Measurements from ENCODE around the gene GALNT7.
A peak's percentile ranks its signal among the peaks of the same experiment; 100 is the strongest.

GALNT7 gene

DNA sequence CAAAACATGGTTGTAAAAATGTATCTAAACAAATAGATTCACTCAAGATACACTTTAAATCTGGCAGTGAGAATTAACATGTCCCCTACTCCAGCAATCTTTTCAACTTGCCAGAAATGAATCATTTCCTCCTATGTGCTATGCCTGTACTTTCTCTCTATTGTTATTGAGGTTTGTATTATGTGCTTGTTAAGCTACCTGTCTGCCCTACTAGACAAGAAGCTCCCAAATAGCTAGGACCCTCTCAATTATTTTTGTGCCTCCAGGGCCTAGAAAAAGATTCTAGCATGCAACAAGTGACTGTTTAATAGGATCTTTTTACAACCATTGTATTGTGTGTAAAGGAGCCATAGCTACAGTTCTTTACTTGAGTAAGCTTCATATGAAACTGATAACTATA lies 198.7 kb downstream of the GALNT7 start:
- H3K4me2 ChIP-seq (ENCODE audit: low read depth, low read length, poor library complexity, severe bottlenecking), result peak overlapping the region; percentile 84
- H3K9me3 ChIP-seq (ENCODE audit: insufficient read depth, low read length), result no peaks in the 10 kb centered on the region
- H2AFZ ChIP-seq (ENCODE audit: low read depth, low read length, severe bottlenecking), result no peak overlapping the region
- H3K4me3 ChIP-seq (ENCODE audit: insufficient read depth, low read length, poor library complexity, severe bottlenecking), result no peak overlapping the region
- H3K36me3 ChIP-seq (ENCODE audit: low read length), result 0 out of 2 replicates have a peak, but pooled peaks cover 4% of the 10 kb centered on the region
- no peak for TF ChIP-seq EZH2phosphoT487 (conservative IDR thresholded peaks at IDR 0.05; ENCODE audit: low read length)
- TF ChIP-seq, protein P1, sequence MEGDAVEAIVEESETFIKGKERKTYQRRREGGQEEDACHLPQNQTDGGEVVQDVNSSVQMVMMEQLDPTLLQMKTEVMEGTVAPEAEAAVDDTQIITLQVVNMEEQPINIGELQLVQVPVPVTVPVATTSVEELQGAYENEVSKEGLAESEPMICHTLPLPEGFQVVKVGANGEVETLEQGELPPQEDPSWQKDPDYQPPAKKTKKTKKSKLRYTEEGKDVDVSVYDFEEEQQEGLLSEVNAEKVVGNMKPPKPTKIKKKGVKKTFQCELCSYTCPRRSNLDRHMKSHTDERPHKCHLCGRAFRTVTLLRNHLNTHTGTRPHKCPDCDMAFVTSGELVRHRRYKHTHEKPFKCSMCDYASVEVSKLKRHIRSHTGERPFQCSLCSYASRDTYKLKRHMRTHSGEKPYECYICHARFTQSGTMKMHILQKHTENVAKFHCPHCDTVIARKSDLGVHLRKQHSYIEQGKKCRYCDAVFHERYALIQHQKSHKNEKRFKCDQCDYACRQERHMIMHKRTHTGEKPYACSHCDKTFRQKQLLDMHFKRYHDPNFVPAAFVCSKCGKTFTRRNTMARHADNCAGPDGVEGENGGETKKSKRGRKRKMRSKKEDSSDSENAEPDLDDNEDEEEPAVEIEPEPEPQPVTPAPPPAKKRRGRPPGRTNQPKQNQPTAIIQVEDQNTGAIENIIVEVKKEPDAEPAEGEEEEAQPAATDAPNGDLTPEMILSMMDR (IDR thresholded peaks at IDR 0.05; ENCODE audit: insufficient read depth, low read length, poor library complexity, severe bottlenecking), result no peak
- H3K27ac ChIP-seq (ENCODE audit: low read depth, low read length), result no peak overlapping the region
- H3K9me2 ChIP-seq (replicated peaks; ENCODE audit: insufficient read depth, low read length), result no peaks in the 10 kb centered on the region
- peaks cover 9% of the 10 kb centered on the region for H3K79me2 ChIP-seq (ENCODE audit: insufficient read depth, low read length)
- 0 out of 2 replicates have a peak overlapping the region, but pooled peaks have one; percentile 4 for H3K9ac ChIP-seq (ENCODE audit: low read length)
- H3K27me3 ChIP-seq (ENCODE audit: low read length), result no peaks in the 10 kb centered on the region
- peaks cover 8% of the 10 kb centered on the region for H3F3A ChIP-seq (ENCODE audit: insufficient read depth)
- H4K20me1 ChIP-seq (ENCODE audit: low read depth, low read length), result no peaks in the 10 kb centered on the region

DNA sequence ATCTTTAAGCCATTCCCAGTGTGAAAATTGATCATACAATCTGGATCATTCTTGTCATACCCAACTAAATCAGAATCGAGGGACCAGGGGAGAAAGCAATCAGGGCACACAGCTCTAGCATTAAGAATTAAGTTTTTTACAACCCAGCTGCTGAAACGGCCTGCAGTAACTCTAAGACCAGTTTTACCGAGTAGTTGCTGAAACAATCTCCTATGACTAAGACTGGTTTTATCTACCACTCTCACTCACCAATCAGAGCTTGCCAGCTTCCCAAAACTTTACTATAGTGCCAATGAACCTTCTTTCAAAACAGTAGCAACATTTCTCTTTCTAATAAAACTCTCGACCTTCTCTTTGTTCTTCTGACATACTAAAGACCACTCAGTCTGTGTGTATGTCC lies 199.3 kb downstream of the GALNT7 start:
- peak overlapping the region; percentile 15; the same call in 1 of the 2 replicates for H3K9ac ChIP-seq (ENCODE audit: low read length)
- no peak overlapping the region for H3K4me3 ChIP-seq (ENCODE audit: insufficient read depth, low read length, poor library complexity, severe bottlenecking)
- TF ChIP-seq EZH2phosphoT487 (conservative IDR thresholded peaks at IDR 0.05; ENCODE audit: low read length), result no peak
- TF ChIP-seq, protein P1 (IDR thresholded peaks at IDR 0.05; ENCODE audit: insufficient read depth, low read length, poor library complexity, severe bottlenecking), result no peak
- H4K20me1 ChIP-seq (ENCODE audit: low read depth, low read length), result no peaks in the 10 kb centered on the region
- no peaks in the 10 kb centered on the region for H3K27me3 ChIP-seq (ENCODE audit: low read length)
- H3K9me3 ChIP-seq (ENCODE audit: insufficient read depth, low read length), result no peaks in the 10 kb centered on the region
- H3K79me2 ChIP-seq (ENCODE audit: insufficient read depth, low read length), result peaks cover 15% of the 10 kb centered on the region
- no peaks in the 10 kb centered on the region for H3K9me2 ChIP-seq (replicated peaks; ENCODE audit: insufficient read depth, low read length)
- H3K36me3 ChIP-seq (ENCODE audit: low read length), result no peaks in the 10 kb centered on the region
- no peak overlapping the region for H3K27ac ChIP-seq (ENCODE audit: low read depth, low read length)
- H2AFZ ChIP-seq (ENCODE audit: low read depth, low read length, severe bottlenecking), result no peak overlapping the region
- H3K4me2 ChIP-seq (ENCODE audit: low read depth, low read length, poor library complexity, severe bottlenecking), result peak overlapping the region; percentile 84
- H3F3A ChIP-seq (ENCODE audit: insufficient read depth), result peaks cover 8% of the 10 kb centered on the region

DNA sequence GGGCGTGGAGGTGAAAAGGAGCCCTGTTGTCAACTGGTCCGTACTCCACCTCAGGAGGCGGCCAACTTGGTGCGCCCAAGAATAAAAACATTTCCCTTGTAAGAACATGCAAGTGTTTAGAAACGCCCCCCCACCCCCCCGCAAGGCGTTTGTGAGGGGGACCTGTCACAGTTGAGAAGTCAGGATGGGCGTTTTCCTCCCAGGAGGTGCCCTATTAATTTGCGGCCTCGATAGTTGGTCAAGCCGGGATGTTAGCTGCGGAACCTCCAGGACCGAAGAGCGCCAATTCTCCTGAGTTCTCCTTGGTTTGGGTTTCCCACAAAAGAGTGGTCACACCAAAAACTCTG lies 201.5 kb downstream of the GALNT7 start:
- Histone ChIP-seq H3K4me3 (ENCODE audit: insufficient read depth, low read length, poor library complexity, severe bottlenecking) (peak overlapping the region; percentile 90), H3K4me2 (ENCODE audit: low read depth, low read length, poor library complexity, severe bottlenecking) (peak overlapping the region; percentile 84), H3K9ac (ENCODE audit: low read length) (peak overlapping the region; percentile 74), H3K36me3 (ENCODE audit: low read length) (peaks cover 10% of the 10 kb centered on the region), H2AFZ (ENCODE audit: low read depth, low read length, severe bottlenecking) (peak overlapping the region; percentile 86), H3K27me3 (ENCODE audit: low read length) (no peaks in the 10 kb centered on the region), H4K20me1 (ENCODE audit: low read depth, low read length) (no peaks in the 10 kb centered on the region), H3K79me2 (ENCODE audit: insufficient read depth, low read length) (peaks cover 32% of the 10 kb centered on the region), H3K9me3 (ENCODE audit: insufficient read depth, low read length) (no peaks in the 10 kb centered on the region), H3K9me2 (replicated peaks; ENCODE audit: insufficient read depth, low read length) (no peaks in the 10 kb centered on the region), H3K27ac (ENCODE audit: low read depth, low read length) (peak overlapping the region; percentile 94), H3F3A (ENCODE audit: insufficient read depth) (peaks cover 8% of the 10 kb centered on the region)
- TF ChIP-seq, protein P1 (IDR thresholded peaks at IDR 0.05; ENCODE audit: insufficient read depth, low read length, poor library complexity, severe bottlenecking), result no peak
- no peak for TF ChIP-seq EZH2phosphoT487 (conservative IDR thresholded peaks at IDR 0.05; ENCODE audit: low read length)

All from SU-DHL-6 (cell line).